ENCODE measurements around the gene IER5L. TPM values are rescaled to one million over a fixed set of nuclear protein-coding genes. Genes with fewer than 3 reads are reported as not detected.
"Not testable (repeated sequence)": the region's sequence is repeated elsewhere in the genome, so short reads cannot be mapped to it uniquely, and the experiment has no call there.

IER5L gene
- total RNA-seq, 2 donors from 2014 or later, result 0.64 to 1.8 TPM

DNA sequence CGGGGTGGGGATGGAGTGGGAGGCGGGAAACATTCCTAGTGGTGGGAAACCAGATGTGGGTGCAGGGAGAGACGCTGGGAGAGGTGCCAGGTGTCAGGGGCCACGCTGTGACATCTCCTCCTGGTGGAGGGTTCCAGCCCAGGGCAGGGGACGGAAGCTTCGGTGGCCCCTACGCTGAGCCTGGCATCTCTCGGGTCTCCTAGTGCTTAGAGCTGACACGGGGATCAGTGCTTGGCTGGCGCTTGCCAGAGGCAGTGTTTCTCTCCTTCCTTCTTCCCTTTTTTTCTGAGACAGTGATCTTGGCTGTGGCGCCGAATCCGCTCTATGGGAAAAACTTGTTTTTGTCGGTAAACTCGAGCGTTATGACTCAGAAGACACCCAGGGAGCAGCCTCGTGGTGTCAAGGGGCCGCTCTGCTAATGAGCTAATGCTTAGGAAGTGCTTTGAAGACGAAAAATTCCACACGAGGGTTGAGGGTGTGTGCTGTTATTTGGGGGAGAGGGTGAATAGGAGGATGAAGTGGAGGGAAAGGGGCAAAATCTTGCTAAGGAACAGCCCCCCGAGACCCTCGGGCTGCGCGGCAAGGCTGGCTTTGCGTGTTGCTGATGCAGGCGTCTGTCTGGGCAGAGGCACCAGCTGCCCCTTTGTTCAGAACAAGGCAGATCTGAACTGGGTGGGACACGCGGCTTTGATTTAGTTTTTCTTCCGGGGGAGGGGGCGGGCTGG, 20.4 kb upstream of the IER5L start:
- ATAC-seq (no peak), DNase-seq (ENCODE audit: low spot score) (no peak)
- no peaks in the 10 kb centered on the region for H3K4me1 Mint-ChIP-seq (ENCODE audit: low read depth in 2 of 2)
- peaks cover 11 to 18% of the 10 kb centered on the region in 2 donors for H3K27me3 Mint-ChIP-seq
- H3K36me3 Mint-ChIP-seq, result no peaks in the 10 kb centered on the region
- no peak overlapping the region for H3K27ac Mint-ChIP-seq
- no peaks in the 10 kb centered on the region for H3K9me3 Mint-ChIP-seq
- no peak overlapping the region for H3K4me3 Mint-ChIP-seq

- no peak for DNase-seq (ENCODE audit: low spot score)
- Mint-ChIP-seq H3K4me3 (no peak overlapping the region), H3K36me3 (no peaks in the 10 kb centered on the region), H3K27me3 (peaks cover 11 to 18% of the 10 kb centered on the region in 2 donors), H3K27ac (no peak overlapping the region), H3K9me3 (no peaks in the 10 kb centered on the region), H3K4me1 (ENCODE audit: low read depth in 2 of 2) (no peaks in the 10 kb centered on the region)
- no peak for ATAC-seq
These were observed 19.9 kb upstream of the IER5L start for GRCh38 chr9:129197978-129198318.

DNA sequence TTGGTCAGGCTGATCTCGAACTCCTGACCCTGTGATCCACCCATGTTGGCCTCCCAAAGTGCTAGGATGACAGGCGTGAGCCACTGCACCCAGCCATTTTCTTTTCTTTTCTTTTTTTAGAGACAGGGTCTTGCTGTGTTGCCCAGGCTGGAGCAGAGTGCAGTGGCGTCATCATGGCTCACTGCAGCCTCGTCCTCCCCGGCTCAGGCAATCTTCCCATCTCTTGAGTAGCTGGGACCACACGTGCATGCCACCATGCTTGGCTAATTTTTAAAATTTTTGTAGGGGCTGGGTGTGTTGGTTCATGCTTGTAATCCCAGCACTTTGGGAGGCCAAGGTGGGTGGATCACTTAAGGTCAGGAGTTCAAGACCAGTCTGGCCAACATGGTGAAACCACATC, 19.0 kb upstream of the IER5L start:
- H3K9me3 Mint-ChIP-seq; DNase-seq (ENCODE audit: low spot score); H3K4me3 Mint-ChIP-seq; H3K4me1 Mint-ChIP-seq (ENCODE audit: low read depth in 2 of 2); ATAC-seq; H3K27ac Mint-ChIP-seq; H3K36me3 Mint-ChIP-seq: not testable (repeated sequence)
- peaks cover 11 to 18% of the 10 kb centered on the region in 2 donors for H3K27me3 Mint-ChIP-seq

GRCh38 chr9:129195606-129196005, 17.5 kb upstream of the IER5L start:
- DNase-seq (ENCODE audit: low spot score) (no peak), ATAC-seq (no peak)
- no peak overlapping the region for H3K4me3 Mint-ChIP-seq
- H3K27me3 Mint-ChIP-seq, result peaks cover 11 to 18% of the 10 kb centered on the region in 2 donors
- no peaks in the 10 kb centered on the region for H3K9me3 Mint-ChIP-seq
- no peaks in the 10 kb centered on the region for H3K4me1 Mint-ChIP-seq (ENCODE audit: low read depth in 2 of 2)
- H3K27ac Mint-ChIP-seq, result no peak overlapping the region
- H3K36me3 Mint-ChIP-seq, result no peaks in the 10 kb centered on the region

DNA sequence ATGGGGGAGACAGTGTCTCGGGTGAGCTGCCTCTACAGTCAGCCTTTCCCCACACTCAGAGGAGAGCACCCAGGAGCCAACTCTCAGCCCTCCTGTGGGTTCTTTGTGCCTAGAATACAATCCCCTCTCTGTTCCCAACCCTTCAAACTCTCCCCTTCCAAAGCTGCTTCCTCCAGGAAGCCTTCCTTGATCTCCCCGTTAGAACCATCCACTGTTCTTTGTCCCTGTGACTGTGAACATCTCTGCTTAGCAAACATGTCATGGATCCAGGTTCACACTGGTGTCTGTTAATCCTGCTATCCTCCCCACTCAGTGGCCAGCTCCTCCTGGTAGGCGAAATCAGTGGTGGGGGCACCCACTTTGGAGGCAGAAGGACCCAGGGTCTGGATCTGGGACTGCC, 16.2 kb upstream of the IER5L start:
- no peaks in the 10 kb centered on the region for H3K4me1 Mint-ChIP-seq (ENCODE audit: low read depth in 2 of 2)
- H3K27me3 Mint-ChIP-seq, result peaks cover 11 to 18% of the 10 kb centered on the region in 2 donors
- DNase-seq (ENCODE audit: low spot score) (no peak), ATAC-seq (no peak)
- no peaks in the 10 kb centered on the region for H3K9me3 Mint-ChIP-seq
- no peaks in the 10 kb centered on the region for H3K36me3 Mint-ChIP-seq
- no peak overlapping the region for H3K4me3 Mint-ChIP-seq
- H3K27ac Mint-ChIP-seq, result peak overlapping the region in 1 of 2 donors; percentile 35

DNA sequence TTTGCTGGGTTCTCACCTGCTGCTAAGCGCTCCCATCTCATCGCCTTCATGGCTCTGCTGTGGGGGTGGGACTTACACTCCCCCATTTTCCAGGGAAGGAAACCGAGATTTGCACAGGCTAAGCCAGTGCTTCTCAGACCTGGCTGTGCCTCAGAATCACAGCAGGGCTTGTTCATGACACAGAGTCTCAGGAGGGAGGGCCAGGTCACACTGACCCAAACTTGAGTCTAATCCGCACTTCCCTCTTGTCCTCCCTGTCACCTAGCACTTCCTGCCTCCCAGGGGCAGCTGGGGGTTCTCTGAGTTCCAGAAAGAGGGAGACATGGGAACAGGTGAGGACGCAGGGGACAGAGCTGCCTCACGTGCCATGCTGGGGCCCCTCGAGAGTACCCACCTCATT, 15.6 kb upstream of the IER5L start:
- no peak for ATAC-seq
- Mint-ChIP-seq H3K36me3 (no peaks in the 10 kb centered on the region), H3K4me1 (ENCODE audit: low read depth in 2 of 2) (no peaks in the 10 kb centered on the region)

GRCh38 chr9:129191234-129191633, 13.2 kb upstream of the IER5L start:
- Mint-ChIP-seq H3K27me3 (peaks cover 6 to 8% of the 10 kb centered on the region in 2 donors), H3K9me3 (no peaks in the 10 kb centered on the region), H3K36me3 (no peaks in the 10 kb centered on the region), H3K27ac (no peak overlapping the region), H3K4me1 (ENCODE audit: low read depth in 2 of 2) (no peaks in the 10 kb centered on the region), H3K4me3 (no peak overlapping the region)
- ATAC-seq (no peak), DNase-seq (ENCODE audit: low spot score) (no peak)

More for the DNA sequence above, 15.6 kb upstream of the IER5L start:
- DNase-seq (ENCODE audit: low spot score), result no peak
- Mint-ChIP-seq H3K27ac (no peak overlapping the region), H3K9me3 (no peaks in the 10 kb centered on the region), H3K4me3 (no peak overlapping the region), H3K27me3 (peaks cover 11 to 12% of the 10 kb centered on the region in 2 donors)

DNA sequence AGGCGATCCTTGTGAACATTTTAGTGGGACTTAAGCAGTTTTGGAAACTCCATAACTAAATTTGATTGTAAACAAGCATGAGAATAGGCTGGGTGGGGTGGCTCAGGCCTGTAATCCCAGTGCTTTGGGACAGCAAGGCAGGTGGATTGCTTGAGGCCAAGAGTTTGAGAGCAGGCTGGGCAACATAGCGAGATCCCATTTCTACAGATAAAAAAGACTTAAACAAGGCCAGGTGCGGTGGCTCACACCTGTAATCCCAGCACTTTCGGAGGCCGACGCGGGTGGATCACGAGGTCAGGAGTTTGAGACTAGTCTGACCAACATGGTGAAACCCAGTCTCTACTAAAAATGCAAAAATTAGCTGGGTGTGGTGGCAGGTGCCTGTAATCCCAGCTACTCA, 11.9 kb upstream of the IER5L start:
- H3K4me1 Mint-ChIP-seq (ENCODE audit: low read depth in 2 of 2); H3K36me3 Mint-ChIP-seq; H3K27ac Mint-ChIP-seq: not testable (repeated sequence)

GRCh38 chr9:129187042-129187441, 9.0 kb upstream of the IER5L start:
- no peak overlapping the region for H3K4me3 Mint-ChIP-seq
- peaks cover 0 to 3% of the 10 kb centered on the region in 2 donors for H3K27me3 Mint-ChIP-seq
- H3K36me3 Mint-ChIP-seq, result no peaks in the 10 kb centered on the region

More for the DNA sequence above, 11.9 kb upstream of the IER5L start:
- not testable (repeated sequence) for ATAC-seq; H3K27me3 Mint-ChIP-seq; DNase-seq (ENCODE audit: low spot score); H3K9me3 Mint-ChIP-seq; H3K4me3 Mint-ChIP-seq

DNA sequence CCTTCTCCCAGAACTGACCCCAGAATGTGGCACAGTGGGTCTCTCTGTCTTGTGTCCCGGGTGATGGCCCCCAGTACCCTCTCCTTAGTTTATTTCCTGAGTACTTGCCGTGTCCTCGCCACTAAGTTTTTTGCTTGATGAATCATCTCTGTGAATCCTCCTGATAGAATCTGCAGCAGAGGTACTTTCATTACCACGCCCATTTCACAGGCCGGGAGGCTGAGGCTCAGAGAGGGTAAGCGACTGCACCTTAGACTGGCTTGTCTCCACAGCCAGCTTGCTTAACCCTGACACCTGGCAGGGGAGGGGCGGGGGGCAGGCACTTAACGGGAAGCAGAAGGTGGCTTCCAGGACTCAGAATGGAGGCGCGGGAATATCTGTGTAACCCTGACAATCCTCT, 7.9 kb upstream of the IER5L start:
- no peaks in the 10 kb centered on the region for H3K36me3 Mint-ChIP-seq
- H3K4me3 Mint-ChIP-seq, result no peak overlapping the region
- H3K27ac Mint-ChIP-seq, result no peak overlapping the region
- peaks cover 0 to 6% of the 10 kb centered on the region in 2 donors for H3K4me1 Mint-ChIP-seq (ENCODE audit: low read depth in 2 of 2)
- no peak for DNase-seq (ENCODE audit: low spot score)
- no peaks in the 10 kb centered on the region for H3K9me3 Mint-ChIP-seq
- peak in 1 of 2 donors; percentile 8 for ATAC-seq
- peaks cover 0 to 5% of the 10 kb centered on the region in 2 donors for H3K27me3 Mint-ChIP-seq

More at GRCh38 chr9:129187042-129187441, 9.0 kb upstream of the IER5L start:
- ATAC-seq (no peak), DNase-seq (ENCODE audit: low spot score) (no peak)
- Mint-ChIP-seq H3K9me3 (no peaks in the 10 kb centered on the region), H3K27ac (no peak overlapping the region), H3K4me1 (ENCODE audit: low read depth in 2 of 2) (peaks cover 0 to 6% of the 10 kb centered on the region in 2 donors)

DNA sequence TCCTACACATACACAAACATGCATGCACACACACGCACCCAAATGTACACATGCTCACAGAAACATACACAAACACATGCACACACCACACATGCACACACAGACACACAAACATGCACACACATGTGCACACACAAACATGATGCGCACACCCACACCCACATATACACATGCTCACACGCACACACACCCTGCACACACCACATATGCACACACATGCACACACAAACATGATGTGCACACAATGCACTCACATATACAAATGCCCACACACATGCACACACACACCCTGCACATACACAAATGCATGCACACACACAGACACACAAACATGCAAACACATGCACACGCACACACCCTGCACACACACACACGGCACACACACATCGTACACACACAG, 7.3 kb upstream of the IER5L start:
- ATAC-seq (peak in 1 of 2 donors; percentile 13), DNase-seq (ENCODE audit: low spot score) (no peak)
- Mint-ChIP-seq H3K4me3 (no peak overlapping the region), H3K27me3 (peaks cover 0 to 5% of the 10 kb centered on the region in 2 donors), H3K27ac (no peak overlapping the region), H3K9me3 (no peaks in the 10 kb centered on the region), H3K36me3 (no peaks in the 10 kb centered on the region), H3K4me1 (ENCODE audit: low read depth in 2 of 2) (peaks cover 0 to 6% of the 10 kb centered on the region in 2 donors)

DNA sequence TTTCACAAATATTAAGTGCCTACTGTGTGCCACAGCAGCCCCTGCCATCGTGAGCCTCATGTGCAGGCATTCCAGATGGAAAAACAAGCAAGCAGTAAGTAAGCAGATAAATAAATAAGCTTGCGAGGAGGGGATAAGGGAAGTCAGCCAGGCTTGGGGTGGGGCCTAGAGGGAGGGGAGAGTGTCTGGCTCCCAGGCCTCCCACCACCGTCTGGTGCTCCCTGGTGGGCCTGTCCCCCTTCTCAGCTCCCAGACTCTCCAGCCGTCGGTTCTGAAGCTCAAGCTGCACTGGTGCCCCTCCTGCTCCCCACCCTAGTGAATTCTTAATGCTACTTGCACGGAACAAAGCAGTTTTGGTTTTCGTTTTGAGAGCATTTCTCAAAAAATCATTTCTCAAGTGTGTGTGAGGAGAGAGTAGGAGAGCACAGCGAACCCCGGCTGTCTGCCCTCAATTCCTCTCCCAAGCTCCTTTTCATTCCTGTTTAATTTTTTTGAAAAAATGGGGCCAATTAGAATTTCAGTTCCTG, 6.6 kb upstream of the IER5L start:
- H3K36me3 Mint-ChIP-seq, result no peaks in the 10 kb centered on the region
- peaks cover 0 to 5% of the 10 kb centered on the region in 2 donors for H3K27me3 Mint-ChIP-seq
- no peak for DNase-seq (ENCODE audit: low spot score)
- no peak overlapping the region for H3K27ac Mint-ChIP-seq
- peaks cover 0 to 6% of the 10 kb centered on the region in 2 donors for H3K4me1 Mint-ChIP-seq (ENCODE audit: low read depth in 2 of 2)
- no peak overlapping the region for H3K4me3 Mint-ChIP-seq
- H3K9me3 Mint-ChIP-seq, result no peaks in the 10 kb centered on the region
- no peak for ATAC-seq

DNA sequence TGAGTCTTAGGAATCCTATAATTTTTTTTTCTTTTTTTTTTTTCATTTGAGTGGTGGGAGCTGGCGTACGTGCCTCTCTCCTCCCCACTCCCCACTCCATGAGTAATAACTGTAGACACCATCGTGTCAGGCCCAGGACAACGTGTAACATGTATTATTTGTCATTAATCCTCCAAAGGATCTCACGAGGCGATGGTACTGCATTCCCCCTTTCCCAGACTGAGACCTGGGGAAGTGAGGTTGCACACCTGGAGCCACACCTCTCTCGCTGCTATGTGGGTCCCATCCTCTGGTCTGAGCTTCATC, 6.1 kb upstream of the IER5L start:
- Mint-ChIP-seq H3K4me3 (no peak overlapping the region), H3K9me3 (no peaks in the 10 kb centered on the region), H3K27ac (no peak overlapping the region), H3K4me1 (ENCODE audit: low read depth in 2 of 2) (peaks cover 0 to 6% of the 10 kb centered on the region in 2 donors), H3K27me3 (peaks cover 0 to 5% of the 10 kb centered on the region in 2 donors), H3K36me3 (no peaks in the 10 kb centered on the region)
- no peak for DNase-seq (ENCODE audit: low spot score)
- ATAC-seq, result no peak

DNA sequence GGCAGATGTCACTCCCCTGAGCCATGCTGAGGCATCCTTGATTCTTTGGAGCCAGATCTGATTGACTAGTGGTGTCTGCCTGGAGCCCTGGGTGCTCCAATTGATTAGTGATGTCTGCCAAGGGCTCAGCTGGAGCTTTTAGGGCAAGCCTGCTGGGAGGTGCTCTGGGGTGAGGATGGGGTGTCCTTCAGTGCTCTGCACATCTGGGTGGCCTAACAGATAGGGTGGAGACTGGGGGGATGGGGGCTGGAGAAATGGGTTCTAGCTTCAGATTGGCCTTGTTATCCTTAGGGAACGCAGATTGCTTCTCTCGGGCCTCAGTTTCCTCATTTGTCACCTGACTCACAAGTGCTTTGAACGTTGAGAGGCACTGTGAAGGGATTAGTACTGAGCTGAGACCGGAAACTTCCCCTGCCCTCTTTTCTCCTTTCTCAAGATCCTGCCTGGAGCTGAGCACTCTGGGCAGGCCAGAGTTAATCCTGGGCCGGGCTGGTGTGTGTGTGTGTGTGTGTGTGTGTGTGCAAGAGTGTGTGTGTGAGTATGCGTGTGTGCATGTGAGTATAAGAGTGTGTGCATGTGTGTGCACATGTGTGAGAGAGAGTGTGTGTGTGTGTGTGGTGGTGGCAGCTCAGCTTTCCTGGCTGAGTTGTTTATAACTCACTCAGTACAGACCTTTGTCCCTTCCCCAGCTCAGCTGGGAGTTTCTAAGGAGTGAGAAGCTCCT, 5.6 kb upstream of the IER5L start:
- Mint-ChIP-seq H3K27me3 (peaks cover 0 to 5% of the 10 kb centered on the region in 2 donors), H3K36me3 (no peaks in the 10 kb centered on the region), H3K9me3 (no peaks in the 10 kb centered on the region), H3K4me3 (no peak overlapping the region), H3K4me1 (ENCODE audit: low read depth in 2 of 2) (peaks cover 0 to 6% of the 10 kb centered on the region in 2 donors), H3K27ac (no peak overlapping the region)
- no peak for DNase-seq (ENCODE audit: low spot score)
- ATAC-seq, result no peak

Data from natural killer cell treated with Interleukin-12 subunit alpha and Interleukin-12 subunit beta and Interleukin-15 and Interleukin-18, amount 100 ng/mL, for 72 hours (primary cell).